ENCODE data around the gene DHX38.

DHX38 gene

GRCh38 chr16:72084445-72084844 lies 9.2 kb upstream of the DHX38 start:
- no peak for DNase-seq

- no peak for DNase-seq
Measured at GRCh38 chr16:72085002-72085401, 8.6 kb upstream of the DHX38 start.

- no peak for DNase-seq
Measured at GRCh38 chr16:72091217-72091616, 2.4 kb upstream of the DHX38 start.

GRCh38 chr16:72092832-72093447 lies 707 bp upstream of the DHX38 start:
- no peak for DNase-seq

- no peak for DNase-seq
Measured at GRCh38 chr16:72094266-72094610, 591 bp downstream of the DHX38 start.

GRCh38 chr16:72098936-72099335 lies 5.3 kb downstream of the DHX38 start:
- DNase-seq, result no peak

GRCh38 chr16:72099377-72099818 lies 5.8 kb downstream of the DHX38 start:
- DNase-seq, result peak; percentile 2

GRCh38 chr16:72101195-72101594 lies 7.5 kb downstream of the DHX38 start:
- no peak for DNase-seq

- no peak for DNase-seq
Measured at GRCh38 chr16:72104905-72105304, 11.3 kb downstream of the DHX38 start.

- no peak for DNase-seq
Measured at GRCh38 chr16:72105978-72106377, 12.3 kb downstream of the DHX38 start.

GRCh38 chr16:72107371-72107770 lies 13.7 kb downstream of the DHX38 start:
- DNase-seq, result no peak

GRCh38 chr16:72108353-72109102 lies 14.9 kb downstream of the DHX38 start:
- DNase-seq, result no peak

- no peak for DNase-seq
Measured at GRCh38 chr16:72109300-72109699, 15.7 kb downstream of the DHX38 start.

- DNase-seq, result no peak
Measured at GRCh38 chr16:72109966-72110530, 16.4 kb downstream of the DHX38 start.

- no peak for DNase-seq
Measured at GRCh38 chr16:72110662-72111615, 17.3 kb downstream of the DHX38 start.

GRCh38 chr16:72111657-72112451 lies 18.2 kb downstream of the DHX38 start:
- DNase-seq, result no peak

- DNase-seq, result no peak
Measured at GRCh38 chr16:72112452-72112792, 18.8 kb downstream of the DHX38 start.

GRCh38 chr16:72112906-72113615 lies 19.4 kb downstream of the DHX38 start:
- DNase-seq, result no peak

GRCh38 chr16:72113616-72113945 lies 19.9 kb downstream of the DHX38 start:
- DNase-seq, result no peak

GRCh38 chr16:72120026-72120425 lies 26.4 kb downstream of the DHX38 start:
- DNase-seq, result no peak

- DNase-seq, result no peak
Measured at GRCh38 chr16:72122308-72122707, 28.7 kb downstream of the DHX38 start.

- no peak for DNase-seq
Measured at GRCh38 chr16:72122916-72123315, 29.3 kb downstream of the DHX38 start.

Measured in NCI-H526 treated with DMSO at 0.1 percent for 48 hours (cell line).